ENCODE data around the gene AIF1L. TPM values are rescaled to one million over a fixed set of nuclear protein-coding genes. Genes with fewer than 3 reads are reported as not detected.

AIF1L gene
- total and polyA plus RNA-seq, 4 donors = 0.61 to 1.8 (median 1.2) TPM

DNA sequence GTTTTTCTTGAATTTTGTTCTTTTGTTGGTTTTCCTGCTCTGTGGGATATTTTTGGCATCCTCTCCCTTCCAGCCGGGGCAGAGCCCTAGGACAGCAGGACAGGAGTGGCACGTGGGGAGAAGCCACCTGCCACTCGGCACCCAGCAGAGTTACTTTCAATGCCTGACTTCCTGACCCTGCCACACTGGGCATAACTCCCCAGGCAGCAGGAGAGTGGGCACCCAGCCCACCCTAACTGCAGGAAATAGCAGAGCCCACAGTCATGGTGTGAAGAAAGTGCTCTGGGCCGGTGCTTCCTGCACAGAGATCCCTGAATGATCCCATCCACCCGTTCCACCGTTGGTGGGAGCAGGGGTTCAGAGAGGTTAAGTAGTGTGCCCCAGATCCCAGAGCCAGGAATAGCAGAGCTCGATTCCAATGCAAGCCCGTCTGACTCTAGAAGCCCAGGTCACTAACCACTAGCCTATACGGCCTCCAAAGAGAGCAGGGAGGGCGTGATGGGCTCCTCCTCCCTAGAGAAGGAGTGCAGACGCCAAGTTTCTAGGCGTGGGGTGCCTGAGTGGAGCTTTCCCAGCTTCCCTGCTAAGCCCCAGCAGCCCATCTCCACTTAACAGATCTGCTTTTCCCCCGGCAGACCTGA lies 20.9 kb downstream of the AIF1L start:
- H3K36me3 ChIP-seq (ENCODE audit: control insufficient read depth in 4 of 4, insufficient read depth in 3 of 4, low read depth in 1 of 4, low read length in 3 of 4) = no peaks in the 10 kb centered on the region
- H3K9me3 ChIP-seq (ENCODE audit: control insufficient read depth in 4 of 4, low read length in 3 of 4) = no peaks in the 10 kb centered on the region
- no peak overlapping the region for H3K4me3 ChIP-seq (ENCODE audit: low read depth in 1 of 3, low read length in 3 of 3)
- DNase-seq (ENCODE audit: low spot score) = no peak
- peaks cover 0 to 5% (median 0%) of the 10 kb centered on the region in 4 donors for H3K27me3 ChIP-seq (ENCODE audit: control insufficient read depth in 4 of 4, insufficient read depth in 4 of 4, low read length in 3 of 4)
- H3K27ac ChIP-seq (ENCODE audit: low read depth in 1 of 2, low read length in 2 of 2) = no peak overlapping the region
- WGBS = 60% methylated on average over 13 of the region's 13 CpGs
- TF ChIP-seq SP1 (IDR thresholded peaks at IDR 0.05) = peak; percentile 11
- no peak for TF ChIP-seq HNF4G (IDR thresholded peaks at IDR 0.05)
- TF ChIP-seq, protein P1, sequence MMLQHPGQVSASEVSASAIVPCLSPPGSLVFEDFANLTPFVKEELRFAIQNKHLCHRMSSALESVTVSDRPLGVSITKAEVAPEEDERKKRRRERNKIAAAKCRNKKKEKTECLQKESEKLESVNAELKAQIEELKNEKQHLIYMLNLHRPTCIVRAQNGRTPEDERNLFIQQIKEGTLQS (IDR thresholded peaks at IDR 0.05) = no peak
- no peak for TF ChIP-seq EGR1 (IDR thresholded peaks at IDR 0.05; ENCODE audit: low read depth in 2 of 2)
- H3K4me1 ChIP-seq (ENCODE audit: control insufficient read depth in 4 of 4, insufficient read depth in 4 of 4, low read length in 3 of 4) = no peaks in the 10 kb centered on the region
- H3K9ac ChIP-seq (ENCODE audit: low read depth in 1 of 2, low read length in 2 of 2) = no peak overlapping the region

DNA sequence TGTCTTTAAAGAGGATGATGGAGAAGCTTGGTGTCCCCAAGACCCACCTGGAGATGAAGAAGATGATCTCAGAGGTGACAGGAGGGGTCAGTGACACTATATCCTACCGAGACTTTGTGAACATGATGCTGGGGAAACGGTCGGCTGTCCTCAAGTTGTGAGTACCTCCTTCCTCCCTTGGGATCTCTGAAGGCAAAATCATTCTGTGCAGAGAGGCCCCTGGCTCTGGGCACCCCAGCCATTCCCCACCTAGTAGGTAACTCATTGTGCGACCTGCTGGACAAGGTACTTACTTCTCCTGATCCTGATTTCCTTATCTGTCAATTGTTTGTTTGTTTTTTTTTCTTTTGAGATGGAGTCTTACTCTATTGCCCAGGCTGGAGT lies 21.4 kb downstream of the AIF1L start:
- Histone ChIP-seq H3K4me3 (ENCODE audit: low read depth in 1 of 3, low read length in 3 of 3) (no peak overlapping the region), H3K9me3 (ENCODE audit: control insufficient read depth in 4 of 4, low read length in 3 of 4) (no peaks in the 10 kb centered on the region), H3K27ac (ENCODE audit: low read depth in 1 of 2, low read length in 2 of 2) (no peak overlapping the region), H3K27me3 (ENCODE audit: control insufficient read depth in 4 of 4, insufficient read depth in 4 of 4, low read length in 3 of 4) (peaks cover 0 to 5% (median 0%) of the 10 kb centered on the region in 4 donors), H3K9ac (ENCODE audit: low read depth in 1 of 2, low read length in 2 of 2) (no peak overlapping the region), H3K4me1 (ENCODE audit: control insufficient read depth in 4 of 4, insufficient read depth in 4 of 4, low read length in 3 of 4) (no peaks in the 10 kb centered on the region), H3K36me3 (ENCODE audit: control insufficient read depth in 4 of 4, insufficient read depth in 3 of 4, low read depth in 1 of 4, low read length in 3 of 4) (no peaks in the 10 kb centered on the region)
- DNase-seq (ENCODE audit: low spot score) = no peak
- 77% methylated on average over 4 of the region's 4 CpGs for WGBS
- TF ChIP-seq YY1 (IDR thresholded peaks at IDR 0.05) = no peak
- TF ChIP-seq EGR1 (IDR thresholded peaks at IDR 0.05; ENCODE audit: low read depth in 2 of 2) = no peak
- no peak for TF ChIP-seq SP1 (IDR thresholded peaks at IDR 0.05)
- TF ChIP-seq, protein P1 (IDR thresholded peaks at IDR 0.05) = no peak
- TF ChIP-seq, protein P2, sequence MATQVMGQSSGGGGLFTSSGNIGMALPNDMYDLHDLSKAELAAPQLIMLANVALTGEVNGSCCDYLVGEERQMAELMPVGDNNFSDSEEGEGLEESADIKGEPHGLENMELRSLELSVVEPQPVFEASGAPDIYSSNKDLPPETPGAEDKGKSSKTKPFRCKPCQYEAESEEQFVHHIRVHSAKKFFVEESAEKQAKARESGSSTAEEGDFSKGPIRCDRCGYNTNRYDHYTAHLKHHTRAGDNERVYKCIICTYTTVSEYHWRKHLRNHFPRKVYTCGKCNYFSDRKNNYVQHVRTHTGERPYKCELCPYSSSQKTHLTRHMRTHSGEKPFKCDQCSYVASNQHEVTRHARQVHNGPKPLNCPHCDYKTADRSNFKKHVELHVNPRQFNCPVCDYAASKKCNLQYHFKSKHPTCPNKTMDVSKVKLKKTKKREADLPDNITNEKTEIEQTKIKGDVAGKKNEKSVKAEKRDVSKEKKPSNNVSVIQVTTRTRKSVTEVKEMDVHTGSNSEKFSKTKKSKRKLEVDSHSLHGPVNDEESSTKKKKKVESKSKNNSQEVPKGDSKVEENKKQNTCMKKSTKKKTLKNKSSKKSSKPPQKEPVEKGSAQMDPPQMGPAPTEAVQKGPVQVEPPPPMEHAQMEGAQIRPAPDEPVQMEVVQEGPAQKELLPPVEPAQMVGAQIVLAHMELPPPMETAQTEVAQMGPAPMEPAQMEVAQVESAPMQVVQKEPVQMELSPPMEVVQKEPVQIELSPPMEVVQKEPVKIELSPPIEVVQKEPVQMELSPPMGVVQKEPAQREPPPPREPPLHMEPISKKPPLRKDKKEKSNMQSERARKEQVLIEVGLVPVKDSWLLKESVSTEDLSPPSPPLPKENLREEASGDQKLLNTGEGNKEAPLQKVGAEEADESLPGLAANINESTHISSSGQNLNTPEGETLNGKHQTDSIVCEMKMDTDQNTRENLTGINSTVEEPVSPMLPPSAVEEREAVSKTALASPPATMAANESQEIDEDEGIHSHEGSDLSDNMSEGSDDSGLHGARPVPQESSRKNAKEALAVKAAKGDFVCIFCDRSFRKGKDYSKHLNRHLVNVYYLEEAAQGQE (IDR thresholded peaks at IDR 0.05) = no peak
- TF ChIP-seq JUND (IDR thresholded peaks at IDR 0.05) = no peak
- TF ChIP-seq GABPA (IDR thresholded peaks at IDR 0.05 in 1 of 2, conservative IDR thresholded peaks at IDR 0.05 in 1 of 2) = no peak
- TF ChIP-seq FOXA1 (IDR thresholded peaks at IDR 0.05) = no peak
- no peak for TF ChIP-seq NR2F2 (IDR thresholded peaks at IDR 0.05)
- no peak for TF ChIP-seq FOXA2 (IDR thresholded peaks at IDR 0.05)
- TF ChIP-seq, protein P3, sequence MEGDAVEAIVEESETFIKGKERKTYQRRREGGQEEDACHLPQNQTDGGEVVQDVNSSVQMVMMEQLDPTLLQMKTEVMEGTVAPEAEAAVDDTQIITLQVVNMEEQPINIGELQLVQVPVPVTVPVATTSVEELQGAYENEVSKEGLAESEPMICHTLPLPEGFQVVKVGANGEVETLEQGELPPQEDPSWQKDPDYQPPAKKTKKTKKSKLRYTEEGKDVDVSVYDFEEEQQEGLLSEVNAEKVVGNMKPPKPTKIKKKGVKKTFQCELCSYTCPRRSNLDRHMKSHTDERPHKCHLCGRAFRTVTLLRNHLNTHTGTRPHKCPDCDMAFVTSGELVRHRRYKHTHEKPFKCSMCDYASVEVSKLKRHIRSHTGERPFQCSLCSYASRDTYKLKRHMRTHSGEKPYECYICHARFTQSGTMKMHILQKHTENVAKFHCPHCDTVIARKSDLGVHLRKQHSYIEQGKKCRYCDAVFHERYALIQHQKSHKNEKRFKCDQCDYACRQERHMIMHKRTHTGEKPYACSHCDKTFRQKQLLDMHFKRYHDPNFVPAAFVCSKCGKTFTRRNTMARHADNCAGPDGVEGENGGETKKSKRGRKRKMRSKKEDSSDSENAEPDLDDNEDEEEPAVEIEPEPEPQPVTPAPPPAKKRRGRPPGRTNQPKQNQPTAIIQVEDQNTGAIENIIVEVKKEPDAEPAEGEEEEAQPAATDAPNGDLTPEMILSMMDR (IDR thresholded peaks at IDR 0.05; ENCODE audit: low read depth, low read length, missing input control) = no peak
- no peak for TF ChIP-seq RXRA (IDR thresholded peaks at IDR 0.05)
- TF ChIP-seq, protein P4, sequence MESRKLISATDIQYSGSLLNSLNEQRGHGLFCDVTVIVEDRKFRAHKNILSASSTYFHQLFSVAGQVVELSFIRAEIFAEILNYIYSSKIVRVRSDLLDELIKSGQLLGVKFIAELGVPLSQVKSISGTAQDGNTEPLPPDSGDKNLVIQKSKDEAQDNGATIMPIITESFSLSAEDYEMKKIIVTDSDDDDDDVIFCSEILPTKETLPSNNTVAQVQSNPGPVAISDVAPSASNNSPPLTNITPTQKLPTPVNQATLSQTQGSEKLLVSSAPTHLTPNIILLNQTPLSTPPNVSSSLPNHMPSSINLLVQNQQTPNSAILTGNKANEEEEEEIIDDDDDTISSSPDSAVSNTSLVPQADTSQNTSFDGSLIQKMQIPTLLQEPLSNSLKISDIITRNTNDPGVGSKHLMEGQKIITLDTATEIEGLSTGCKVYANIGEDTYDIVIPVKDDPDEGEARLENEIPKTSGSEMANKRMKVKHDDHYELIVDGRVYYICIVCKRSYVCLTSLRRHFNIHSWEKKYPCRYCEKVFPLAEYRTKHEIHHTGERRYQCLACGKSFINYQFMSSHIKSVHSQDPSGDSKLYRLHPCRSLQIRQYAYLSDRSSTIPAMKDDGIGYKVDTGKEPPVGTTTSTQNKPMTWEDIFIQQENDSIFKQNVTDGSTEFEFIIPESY (IDR thresholded peaks at IDR 0.05) = no peak
- TF ChIP-seq TAF1 (conservative IDR thresholded peaks at IDR 0.05) = no peak
- no peak for TF ChIP-seq RAD21 (IDR thresholded peaks at IDR 0.05)
- TF ChIP-seq HNF4A (conservative IDR thresholded peaks at IDR 0.05) = no peak
- TF ChIP-seq HNF4G (IDR thresholded peaks at IDR 0.05) = no peak
- TF ChIP-seq, protein P5, sequence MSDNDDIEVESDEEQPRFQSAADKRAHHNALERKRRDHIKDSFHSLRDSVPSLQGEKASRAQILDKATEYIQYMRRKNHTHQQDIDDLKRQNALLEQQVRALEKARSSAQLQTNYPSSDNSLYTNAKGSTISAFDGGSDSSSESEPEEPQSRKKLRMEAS (IDR thresholded peaks at IDR 0.05) = no peak
